HCT116 (cell line): ENCODE results near the gene FBXO47.

Experiments
- EGR1 ChIP-seq: IDR thresholded peaks from 2 replicates; pipeline ENCODE4 v1.6.1; 2012; ENCODE audit warnings: low read depth
- EZH2 ChIP-seq: fragments of 200-600 bp; sonication (generic); IDR thresholded peaks from 2 replicates; pipeline ENCODE4 v1.6.1; 2017; ENCODE audit warnings: antibody characterized with exemption, mixed run types
- EZH2phosphoT487 ChIP-seq: fragments of 200-600 bp; IDR thresholded peaks from 2 replicates; pipeline ENCODE4 v1.6.1; 2018; ENCODE audit warnings: antibody characterized with exemption, borderline replicate concordance
- POLR2A ChIP-seq: IDR thresholded peaks from 2 replicates; pipeline ENCODE4 v1.7.0; 2011; ENCODE audit warnings: borderline replicate concordance; ENCODE audit not compliant: insufficient read depth, insufficient read length; ENCODE audit errors: extremely low read depth
- POLR2AphosphoS5 ChIP-seq: IDR thresholded peaks from 2 replicates; pipeline ENCODE4 v1.6.1; 2011; ENCODE audit warnings: mild to moderate bottlenecking, low read depth, low read length, moderate library complexity
- RAD21 ChIP-seq: IDR thresholded peaks from 2 replicates; pipeline ENCODE4 v1.6.1; 2012; ENCODE audit warnings: low read depth, mild to moderate bottlenecking
- REST ChIP-seq: IDR thresholded peaks from 2 replicates; pipeline ENCODE4 v1.6.1; 2012; ENCODE audit warnings: low read depth
- SP1 ChIP-seq: IDR thresholded peaks from 2 replicates; pipeline ENCODE4 v1.6.1; 2012; ENCODE audit warnings: low read depth
- ZNF274 ChIP-seq: fragments of 200-500 bp; sonication (Bioruptor generic); IDR thresholded peaks from 2 replicates; pipeline ENCODE4 v1.6.1; 2014; ENCODE audit warnings: mild to moderate bottlenecking, low read depth, low read length, inconsistent platforms
- TF ChIP-seq, protein P1 (sequence below), 3 experiments: fragments of 200-600 bp in 1 of 3; sonication (generic) in 1 of 3; IDR thresholded peaks in 2 of 3; conservative IDR thresholded peaks in 1 of 3; 2 replicates each; pipeline ENCODE4 v1.5.1; 2012 to 2017; ENCODE audit warnings: low read depth in 2 of 3, low read length in 2 of 3, antibody characterized with exemption in 1 of 3, borderline replicate concordance in 1 of 3, control low read depth in 1 of 3, mild to moderate bottlenecking in 1 of 3, mixed read lengths in 1 of 3, mixed run types in 1 of 3, moderate library complexity in 1 of 3; ENCODE audit not compliant: insufficient read depth in 1 of 3

GRCh38 chr17:38942696-38943334 lies 24.4 kb downstream of the FBXO47 start:
- TF ChIP-seq, protein P1, sequence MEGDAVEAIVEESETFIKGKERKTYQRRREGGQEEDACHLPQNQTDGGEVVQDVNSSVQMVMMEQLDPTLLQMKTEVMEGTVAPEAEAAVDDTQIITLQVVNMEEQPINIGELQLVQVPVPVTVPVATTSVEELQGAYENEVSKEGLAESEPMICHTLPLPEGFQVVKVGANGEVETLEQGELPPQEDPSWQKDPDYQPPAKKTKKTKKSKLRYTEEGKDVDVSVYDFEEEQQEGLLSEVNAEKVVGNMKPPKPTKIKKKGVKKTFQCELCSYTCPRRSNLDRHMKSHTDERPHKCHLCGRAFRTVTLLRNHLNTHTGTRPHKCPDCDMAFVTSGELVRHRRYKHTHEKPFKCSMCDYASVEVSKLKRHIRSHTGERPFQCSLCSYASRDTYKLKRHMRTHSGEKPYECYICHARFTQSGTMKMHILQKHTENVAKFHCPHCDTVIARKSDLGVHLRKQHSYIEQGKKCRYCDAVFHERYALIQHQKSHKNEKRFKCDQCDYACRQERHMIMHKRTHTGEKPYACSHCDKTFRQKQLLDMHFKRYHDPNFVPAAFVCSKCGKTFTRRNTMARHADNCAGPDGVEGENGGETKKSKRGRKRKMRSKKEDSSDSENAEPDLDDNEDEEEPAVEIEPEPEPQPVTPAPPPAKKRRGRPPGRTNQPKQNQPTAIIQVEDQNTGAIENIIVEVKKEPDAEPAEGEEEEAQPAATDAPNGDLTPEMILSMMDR (IDR thresholded peaks at IDR 0.05 in 2 of 3, conservative IDR thresholded peaks at IDR 0.05 in 1 of 3; ENCODE audit: borderline replicate concordance in 1 of 3, insufficient read depth in 1 of 3, low read depth in 2 of 3, low read length in 2 of 3) = no peak
- TF ChIP-seq EZH2 = no peak
- no peak for TF ChIP-seq SP1
- no peak for TF ChIP-seq POLR2AphosphoS5
- TF ChIP-seq ZNF274 = no peak
- TF ChIP-seq RAD21 = no peak
- no peak for TF ChIP-seq EZH2phosphoT487
- TF ChIP-seq EGR1 = no peak
- no peak for TF ChIP-seq POLR2A
- TF ChIP-seq REST = no peak
